Measurements from ENCODE around the gene RBCK1.
"Not testable (repeated sequence)": the region's sequence is repeated elsewhere in the genome, so short reads cannot be mapped to it uniquely, and the experiment has no call there.

RBCK1 gene

DNA sequence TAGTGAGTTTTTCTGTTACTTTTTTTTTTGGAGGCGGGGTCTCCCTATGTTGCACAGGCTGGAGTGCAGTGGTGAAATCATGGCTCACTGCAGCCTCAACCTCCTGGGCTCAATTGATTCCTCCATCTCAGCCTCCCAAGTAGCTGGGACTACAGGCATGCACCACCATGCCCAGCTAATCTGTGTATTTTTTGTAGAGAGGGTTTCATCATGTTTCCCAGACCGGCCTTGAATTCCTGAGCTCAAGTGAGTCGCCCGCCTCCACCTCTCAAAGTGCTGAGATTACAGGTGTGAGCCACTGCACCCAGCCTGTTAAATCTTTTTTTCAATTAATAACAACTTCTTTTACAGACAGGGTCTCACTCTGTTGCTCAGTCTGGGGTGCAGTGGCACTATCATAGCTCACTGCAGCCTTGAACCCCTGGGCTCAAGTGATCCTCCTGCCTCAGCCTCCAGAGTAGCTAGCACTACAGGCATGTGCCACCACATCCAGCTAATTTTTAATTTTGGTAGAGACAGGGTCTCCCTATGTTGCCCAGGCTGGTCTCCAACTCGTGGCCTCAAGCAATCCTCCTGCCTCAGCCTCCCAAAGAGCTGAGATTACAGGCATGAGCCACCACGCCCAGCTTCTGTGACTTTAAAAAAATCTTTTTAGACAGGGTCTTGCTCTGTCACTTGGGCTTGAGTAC lies 68.6 kb downstream of the RBCK1 start:
- not testable (repeated sequence) for DNase-seq

DNA sequence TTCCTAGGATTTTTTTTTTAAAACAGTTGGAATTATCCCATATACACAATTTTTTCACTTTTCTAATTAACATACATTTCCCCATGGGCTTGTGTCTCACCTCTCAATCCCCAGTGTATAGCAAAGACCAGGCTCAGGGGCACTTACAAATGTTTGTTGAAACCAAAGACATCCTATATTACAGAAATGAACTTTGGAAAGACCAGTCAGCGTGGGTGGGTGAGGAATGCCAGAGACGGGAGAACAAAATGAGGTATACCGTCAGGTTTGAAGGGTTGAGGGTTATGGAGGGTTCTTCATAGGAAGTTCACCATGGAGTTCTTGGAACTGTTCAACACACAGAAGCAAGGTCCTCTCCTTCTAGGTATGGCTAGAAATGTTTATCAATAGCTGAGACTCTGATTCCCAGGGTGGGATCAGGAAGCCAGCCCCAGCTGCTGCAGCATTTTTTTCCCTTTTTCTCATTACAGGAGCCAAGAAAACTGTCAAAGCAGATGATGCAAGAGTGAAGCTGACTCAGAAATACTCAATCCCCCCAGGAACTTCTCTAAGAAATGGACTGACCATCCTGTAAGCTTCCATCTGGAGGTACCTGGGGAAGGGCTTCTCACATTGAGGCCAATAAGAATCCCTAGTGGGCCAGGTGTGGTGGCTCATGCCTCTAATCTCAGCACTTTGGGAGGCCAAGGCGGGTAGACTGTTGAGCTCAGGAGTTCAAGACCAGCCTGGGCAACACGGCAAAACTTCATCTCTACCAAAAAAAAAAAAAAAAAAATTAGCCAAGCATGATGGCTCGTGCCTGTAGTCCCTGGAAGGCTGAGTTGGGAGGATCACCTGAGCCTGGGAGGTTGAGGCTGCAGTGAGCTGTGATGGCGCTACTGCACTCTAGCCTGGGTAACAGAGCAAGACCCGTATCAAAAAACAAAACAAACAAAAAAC lies 70.2 kb downstream of the RBCK1 start:
- no peak for DNase-seq

- peak; percentile 38 to 66 for DNase-seq
Measured at GRCh38 chr20:478949-479429, 70.9 kb downstream of the RBCK1 start.

DNA sequence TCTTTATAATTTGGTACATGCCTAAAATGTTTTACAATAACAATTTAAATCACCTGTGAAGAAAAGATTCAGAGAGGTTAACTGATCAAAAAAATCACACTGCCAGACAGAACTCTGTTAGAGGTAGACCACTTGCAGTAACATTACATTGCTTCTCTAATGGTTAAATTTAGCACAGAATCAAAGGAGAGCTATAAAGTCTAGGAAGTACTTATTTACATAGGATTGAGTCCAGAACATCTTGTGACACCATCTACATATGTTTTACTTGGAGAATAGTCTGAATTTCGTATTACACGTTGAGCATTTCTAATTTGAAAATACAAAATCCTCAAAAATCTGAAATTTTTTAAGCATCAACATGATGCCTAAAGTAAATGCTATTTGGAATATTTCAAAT lies 71.4 kb downstream of the RBCK1 start:
- no peak for DNase-seq

DNA sequence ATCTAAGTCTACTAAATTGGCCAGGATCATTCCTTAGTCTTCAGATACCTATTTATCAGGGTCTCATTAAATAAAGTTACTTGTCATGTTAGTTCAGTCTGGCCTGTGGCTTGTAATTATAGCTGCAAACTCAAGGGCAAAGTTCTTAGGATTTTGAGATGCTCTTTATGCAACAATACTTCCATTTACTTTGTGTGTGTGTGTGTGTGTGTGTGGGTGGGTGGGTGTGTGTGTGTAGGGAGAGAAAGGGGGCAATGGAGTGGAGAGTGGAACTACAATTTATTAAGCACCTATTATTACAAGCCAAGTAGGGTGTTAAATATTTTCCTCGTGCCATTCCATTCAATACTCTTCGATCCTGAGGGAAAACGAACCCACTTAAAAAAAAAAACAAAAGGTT lies 71.9 kb downstream of the RBCK1 start:
- DNase-seq = no peak

DNA sequence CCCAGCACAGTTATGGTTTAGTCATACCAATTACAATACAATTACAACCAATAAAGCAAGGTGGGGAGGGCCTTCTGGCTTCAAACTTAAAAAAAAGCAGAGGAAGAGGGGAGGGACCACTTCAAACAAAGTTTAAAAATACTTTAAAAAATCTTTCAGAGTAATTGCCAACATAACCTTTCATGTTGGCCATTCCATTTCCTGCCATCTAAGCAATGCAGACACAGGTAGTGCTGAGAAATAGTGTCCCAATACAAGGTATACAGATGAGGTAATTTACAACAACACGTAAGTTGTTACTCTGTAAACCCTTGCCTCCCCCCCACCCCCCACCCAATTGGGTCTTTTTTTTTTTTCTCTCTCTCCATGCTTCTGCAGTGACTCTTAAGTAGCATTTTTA lies 73.1 kb downstream of the RBCK1 start:
- no peak for DNase-seq
